ENCODE measurements around the gene CPA1.

CPA1 gene

DNA sequence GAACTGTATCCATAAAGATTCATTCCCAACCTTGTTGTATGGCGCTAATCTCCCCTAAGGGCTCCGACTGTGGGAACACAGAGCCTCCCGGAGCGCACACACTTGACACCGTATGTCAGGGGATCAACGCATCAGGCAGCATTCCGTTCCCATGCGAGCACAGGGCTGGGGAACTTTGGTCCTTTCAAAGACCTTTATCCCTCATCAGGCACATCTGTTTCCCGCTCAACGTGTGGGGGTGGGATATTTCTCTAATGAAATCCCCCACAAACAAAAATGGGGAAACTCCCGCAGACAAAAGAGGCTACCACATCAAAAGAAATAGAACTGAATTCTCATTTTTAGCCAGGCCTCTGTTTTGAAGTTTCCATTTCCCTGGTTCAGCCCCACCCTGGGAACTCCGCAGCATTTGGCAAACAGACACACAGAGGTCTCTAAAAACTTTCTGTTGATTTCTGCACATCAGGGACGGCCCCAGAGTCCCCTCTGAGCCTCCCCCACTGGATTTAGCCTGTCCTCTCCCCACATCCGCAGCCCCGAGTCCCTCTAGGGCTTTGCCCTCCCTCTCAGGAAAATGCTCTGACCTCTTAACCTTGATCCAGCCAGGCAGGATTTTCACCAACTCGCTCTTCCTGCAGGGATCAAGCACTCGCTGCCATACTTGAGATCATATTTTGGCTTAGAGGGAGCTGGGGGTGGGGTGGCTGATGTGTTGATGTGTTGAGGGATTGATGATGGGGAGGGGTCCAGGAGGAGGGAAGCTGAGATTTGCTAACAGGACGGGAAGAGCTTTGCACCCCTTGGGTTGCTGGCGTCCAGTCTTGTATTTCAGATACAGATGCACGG, 29.1 kb upstream of the CPA1 start:
- Histone ChIP-seq H4K20me1 (ENCODE audit: insufficient read depth, low read length) (no peaks in the 10 kb centered on the region), H3K36me3 (ENCODE audit: insufficient read depth, low read length) (no peaks in the 10 kb centered on the region), H3K4me1 (ENCODE audit: insufficient read depth, low read length) (no peaks in the 10 kb centered on the region), H3K79me2 (ENCODE audit: insufficient read depth, low read length) (no peaks in the 10 kb centered on the region), H3K27me3 (ENCODE audit: insufficient read depth, low read length, poor library complexity) (no peaks in the 10 kb centered on the region), H3K4me3 (ENCODE audit: low read depth in 1 of 2, low read length in 2 of 2) (no peak overlapping the region), H3K27ac (ENCODE audit: low read length) (no peak overlapping the region), H3K9me3 (ENCODE audit: insufficient read depth, low read length, severe bottlenecking) (no peaks in the 10 kb centered on the region), H2AFZ (ENCODE audit: low read depth, low read length) (no peak overlapping the region), H3K4me2 (ENCODE audit: insufficient read depth, low read length) (no peak overlapping the region), H3K9ac (ENCODE audit: low read depth, low read length) (no peak overlapping the region)
- DNase-seq (no peak), ATAC-seq (ENCODE audit: insufficient read depth, low read depth) (no peak)
- TF ChIP-seq EZH2 (IDR thresholded peaks at IDR 0.05; ENCODE audit: borderline replicate concordance, low read depth, low read length, severe bottlenecking) = no peak
- TF ChIP-seq, protein P1, sequence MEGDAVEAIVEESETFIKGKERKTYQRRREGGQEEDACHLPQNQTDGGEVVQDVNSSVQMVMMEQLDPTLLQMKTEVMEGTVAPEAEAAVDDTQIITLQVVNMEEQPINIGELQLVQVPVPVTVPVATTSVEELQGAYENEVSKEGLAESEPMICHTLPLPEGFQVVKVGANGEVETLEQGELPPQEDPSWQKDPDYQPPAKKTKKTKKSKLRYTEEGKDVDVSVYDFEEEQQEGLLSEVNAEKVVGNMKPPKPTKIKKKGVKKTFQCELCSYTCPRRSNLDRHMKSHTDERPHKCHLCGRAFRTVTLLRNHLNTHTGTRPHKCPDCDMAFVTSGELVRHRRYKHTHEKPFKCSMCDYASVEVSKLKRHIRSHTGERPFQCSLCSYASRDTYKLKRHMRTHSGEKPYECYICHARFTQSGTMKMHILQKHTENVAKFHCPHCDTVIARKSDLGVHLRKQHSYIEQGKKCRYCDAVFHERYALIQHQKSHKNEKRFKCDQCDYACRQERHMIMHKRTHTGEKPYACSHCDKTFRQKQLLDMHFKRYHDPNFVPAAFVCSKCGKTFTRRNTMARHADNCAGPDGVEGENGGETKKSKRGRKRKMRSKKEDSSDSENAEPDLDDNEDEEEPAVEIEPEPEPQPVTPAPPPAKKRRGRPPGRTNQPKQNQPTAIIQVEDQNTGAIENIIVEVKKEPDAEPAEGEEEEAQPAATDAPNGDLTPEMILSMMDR (IDR thresholded peaks at IDR 0.05; ENCODE audit: borderline replicate concordance, extremely low read depth, low read length, poor library complexity, severe bottlenecking) = no peak

DNA sequence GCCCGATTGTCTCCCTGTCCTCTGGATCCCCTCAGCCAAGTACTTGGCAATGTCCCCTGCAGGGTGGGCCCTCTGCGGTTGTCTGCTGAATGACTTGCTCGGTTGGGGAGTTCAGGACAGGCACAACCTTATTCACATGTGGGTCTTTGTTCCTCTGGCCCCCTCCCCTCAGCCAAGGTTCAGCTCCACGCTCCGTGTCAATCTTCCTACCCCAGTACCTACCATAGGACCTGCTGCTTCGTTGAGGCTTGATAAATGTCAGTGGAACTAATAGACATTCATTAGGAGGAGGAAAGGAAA, 28.6 kb upstream of the CPA1 start:
- H2AFZ ChIP-seq (ENCODE audit: low read depth, low read length) = no peak overlapping the region
- H3K9me3 ChIP-seq (ENCODE audit: insufficient read depth, low read length, severe bottlenecking) = no peaks in the 10 kb centered on the region
- no peak overlapping the region for H3K4me3 ChIP-seq (ENCODE audit: low read depth in 1 of 2, low read length in 2 of 2)
- H3K9ac ChIP-seq (ENCODE audit: low read depth, low read length) = no peak overlapping the region
- no peak for DNase-seq
- no peak overlapping the region for H3K4me2 ChIP-seq (ENCODE audit: insufficient read depth, low read length)
- H3K79me2 ChIP-seq (ENCODE audit: insufficient read depth, low read length) = no peaks in the 10 kb centered on the region
- no peak for TF ChIP-seq EZH2 (IDR thresholded peaks at IDR 0.05; ENCODE audit: borderline replicate concordance, low read depth, low read length, severe bottlenecking)
- TF ChIP-seq, protein P1 (IDR thresholded peaks at IDR 0.05; ENCODE audit: borderline replicate concordance, extremely low read depth, low read length, poor library complexity, severe bottlenecking) = no peak
- no peak overlapping the region for H3K27ac ChIP-seq (ENCODE audit: low read length)
- H4K20me1 ChIP-seq (ENCODE audit: insufficient read depth, low read length) = no peaks in the 10 kb centered on the region
- no peak for ATAC-seq (ENCODE audit: insufficient read depth, low read depth)
- H3K36me3 ChIP-seq (ENCODE audit: insufficient read depth, low read length) = no peaks in the 10 kb centered on the region
- H3K4me1 ChIP-seq (ENCODE audit: insufficient read depth, low read length) = no peaks in the 10 kb centered on the region
- H3K27me3 ChIP-seq (ENCODE audit: insufficient read depth, low read length, poor library complexity) = no peaks in the 10 kb centered on the region

DNA sequence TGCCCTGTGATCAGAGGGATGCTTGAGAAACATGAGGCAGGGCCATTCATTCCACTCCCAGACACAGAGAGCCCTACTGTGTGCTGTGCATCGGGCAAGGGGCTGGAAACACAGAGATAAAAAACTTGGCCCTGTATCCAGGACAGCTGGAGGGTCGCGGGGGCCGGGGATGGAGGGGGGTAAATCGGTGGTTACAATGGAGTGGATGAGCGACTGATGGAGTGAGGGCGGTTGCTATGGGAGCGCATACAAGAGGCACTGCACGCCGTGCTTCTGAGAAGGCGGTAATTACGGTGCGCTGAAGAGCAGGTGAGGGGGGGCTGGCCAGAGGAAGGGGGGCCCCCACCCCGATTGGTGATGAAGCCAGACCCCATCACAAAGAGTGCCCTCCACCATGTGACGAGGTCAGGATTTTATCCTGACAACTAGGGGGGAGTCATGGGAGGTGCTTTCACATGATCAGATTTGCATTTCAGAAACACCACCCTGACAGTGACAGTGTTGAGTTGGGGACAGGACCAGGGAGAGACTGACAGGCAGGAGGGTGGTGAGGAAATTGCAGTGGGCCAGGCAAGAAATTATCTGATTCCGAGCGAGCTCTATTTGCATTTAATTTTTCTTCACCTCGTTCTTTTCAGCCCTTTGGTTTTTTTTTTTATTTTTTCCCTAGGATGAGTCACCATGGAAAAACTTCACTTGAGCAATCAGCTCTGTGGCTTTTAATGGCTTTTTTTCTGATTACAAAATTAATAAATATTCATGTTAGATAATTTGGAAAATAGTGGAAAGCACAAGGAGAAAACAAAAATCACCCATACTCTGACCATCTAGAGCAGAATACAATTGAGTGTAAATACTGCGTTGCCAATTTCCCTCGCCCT, 27.9 kb upstream of the CPA1 start:
- Histone ChIP-seq H3K4me3 (ENCODE audit: low read depth in 1 of 2, low read length in 2 of 2) (no peak overlapping the region), H3K36me3 (ENCODE audit: insufficient read depth, low read length) (no peaks in the 10 kb centered on the region), H3K4me2 (ENCODE audit: insufficient read depth, low read length) (no peak overlapping the region), H3K79me2 (ENCODE audit: insufficient read depth, low read length) (no peaks in the 10 kb centered on the region), H3K27ac (ENCODE audit: low read length) (no peak overlapping the region), H4K20me1 (ENCODE audit: insufficient read depth, low read length) (no peaks in the 10 kb centered on the region), H3K9me3 (ENCODE audit: insufficient read depth, low read length, severe bottlenecking) (no peaks in the 10 kb centered on the region), H3K27me3 (ENCODE audit: insufficient read depth, low read length, poor library complexity) (no peaks in the 10 kb centered on the region), H2AFZ (ENCODE audit: low read depth, low read length) (no peak overlapping the region), H3K9ac (ENCODE audit: low read depth, low read length) (no peak overlapping the region), H3K4me1 (ENCODE audit: insufficient read depth, low read length) (no peaks in the 10 kb centered on the region)
- no peak for TF ChIP-seq EZH2 (IDR thresholded peaks at IDR 0.05; ENCODE audit: borderline replicate concordance, low read depth, low read length, severe bottlenecking)
- TF ChIP-seq, protein P1 (IDR thresholded peaks at IDR 0.05; ENCODE audit: borderline replicate concordance, extremely low read depth, low read length, poor library complexity, severe bottlenecking) = no peak
- DNase-seq (no peak), ATAC-seq (ENCODE audit: insufficient read depth, low read depth) (no peak)
